Renal pelvis (tissue), 12 donors: ENCODE measurements around the gene ASB5. TPM values are rescaled to one million over a fixed set of nuclear protein-coding genes. Genes with fewer than 3 reads are reported as not detected.
"Not testable (repeated sequence)": the region's sequence is repeated elsewhere in the genome, so short reads cannot be mapped to it uniquely, and the experiment has no call there.

Source experiments
- DNase-seq: peaks from one replicate; pipeline ENCODE4 v3.0.0-alpha.2; 2013
- long read RNA-seq, 16 experiments: transcript quantifications; one replicate each; lab custom pipeline, GENCODE V29; 2026
- polyA plus RNA-seq, 3 donors: library from polyadenylated mRNA; unstranded; fragments of 120-200 nt; gene quantifications; one replicate each; pipeline ENCODE4 v1.2.1, GENCODE V29; 2013; ENCODE audit not compliant: insufficient read length in 3 of 3

ASB5 gene, protein sequence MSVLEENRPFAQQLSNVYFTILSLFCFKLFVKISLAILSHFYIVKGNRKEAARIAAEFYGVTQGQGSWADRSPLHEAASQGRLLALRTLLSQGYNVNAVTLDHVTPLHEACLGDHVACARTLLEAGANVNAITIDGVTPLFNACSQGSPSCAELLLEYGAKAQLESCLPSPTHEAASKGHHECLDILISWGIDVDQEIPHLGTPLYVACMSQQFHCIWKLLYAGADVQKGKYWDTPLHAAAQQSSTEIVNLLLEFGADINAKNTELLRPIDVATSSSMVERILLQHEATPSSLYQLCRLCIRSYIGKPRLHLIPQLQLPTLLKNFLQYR
- under 1 TPM; 0.18 to 0.34 (median 0.26) TPM for polyA plus RNA-seq
- long read RNA-seq, donor 1 = 0 reads
- long read RNA-seq, donor 2 = 0 reads
- long read RNA-seq, donor 3 = 0 reads
- long read RNA-seq, donor 4 = 0 reads
- long read RNA-seq, donor 5 = 0 reads
- long read RNA-seq, donor 6 = 0 reads
- long read RNA-seq, donor 7, partial matches to known transcripts = 0 of 1 reads
- long read RNA-seq, donor 7, other reads (novel, unspliced or antisense) = 0 of 1 reads
- long read RNA-seq, donor 8 = 0 reads
- long read RNA-seq, donor 9 = 0 reads
- long read RNA-seq, donor 10 = 0 reads
- long read RNA-seq, donor 11, partial matches to known transcripts = 0 of 1 reads
- long read RNA-seq, donor 11, other reads (novel, unspliced or antisense) = 0 of 1 reads
- long read RNA-seq, donor 12 = 0 reads
- long read RNA-seq, donor 13 = 0 reads
- long read RNA-seq, donor 14 = 0 reads
- long read RNA-seq, donor 15 = 0 reads
- long read RNA-seq, donor 16 = 0 reads

DNA sequence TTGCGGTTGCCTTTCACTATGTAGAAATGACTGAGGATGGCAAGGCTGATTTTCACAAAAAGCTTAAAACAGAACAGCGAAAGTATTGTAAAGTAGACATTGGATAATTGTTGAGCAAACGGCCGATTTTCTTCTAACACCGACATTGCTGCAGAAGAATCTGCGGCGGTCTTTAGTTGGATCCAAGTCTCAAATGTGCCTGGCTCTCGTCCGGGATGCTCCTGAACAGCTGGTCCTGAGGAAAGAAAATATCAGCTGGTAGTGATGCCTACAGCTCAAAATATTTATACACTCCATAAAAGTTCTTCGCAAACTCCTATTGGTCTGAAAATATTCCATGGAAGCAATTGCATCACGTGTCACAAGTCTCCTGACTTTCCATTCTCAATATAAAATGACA is at the start of gene ASB5:
TSS of gene ASB5 (minus strand) at position 260 of the 400 bp plus-strand sequence. CDS start at position 146, 114 bp downstream.
- DNase-seq = no peak

DNA sequence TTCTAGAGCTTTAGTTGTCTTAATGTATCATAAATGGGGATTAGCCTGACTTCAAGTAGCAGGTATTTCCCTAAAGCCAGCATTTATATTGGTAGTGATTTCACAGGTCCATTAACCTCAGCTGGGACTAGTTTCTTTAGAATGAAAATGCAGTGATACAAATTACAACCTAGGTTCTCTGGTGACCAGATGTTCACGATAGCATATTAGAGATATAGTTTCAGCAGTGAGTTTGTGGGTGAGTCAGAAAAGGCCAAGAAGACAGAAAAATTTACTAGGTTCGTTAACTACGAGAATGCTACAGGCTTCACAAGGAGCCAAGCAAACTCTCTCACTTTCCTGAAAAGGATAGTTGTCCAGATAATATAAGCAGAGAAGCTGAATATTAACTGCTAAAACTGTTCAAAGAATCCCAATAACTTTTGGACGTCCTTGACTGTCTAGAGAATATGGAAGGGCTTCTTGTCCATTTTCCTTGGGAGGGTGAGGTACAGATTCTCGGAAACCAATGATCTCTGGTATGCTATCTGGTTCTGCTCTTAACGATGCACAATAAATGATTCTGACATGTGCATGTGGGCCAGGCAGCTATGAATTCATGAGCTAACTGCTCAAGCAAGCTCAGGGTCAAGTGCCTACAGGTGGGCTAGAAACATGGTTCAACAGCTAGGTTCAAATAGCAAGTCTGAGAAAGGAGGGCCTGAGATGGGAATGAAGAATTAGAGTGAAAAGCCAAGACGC is 44.7 kb upstream of the ASB5 start:
- DNase-seq = no peak

DNA sequence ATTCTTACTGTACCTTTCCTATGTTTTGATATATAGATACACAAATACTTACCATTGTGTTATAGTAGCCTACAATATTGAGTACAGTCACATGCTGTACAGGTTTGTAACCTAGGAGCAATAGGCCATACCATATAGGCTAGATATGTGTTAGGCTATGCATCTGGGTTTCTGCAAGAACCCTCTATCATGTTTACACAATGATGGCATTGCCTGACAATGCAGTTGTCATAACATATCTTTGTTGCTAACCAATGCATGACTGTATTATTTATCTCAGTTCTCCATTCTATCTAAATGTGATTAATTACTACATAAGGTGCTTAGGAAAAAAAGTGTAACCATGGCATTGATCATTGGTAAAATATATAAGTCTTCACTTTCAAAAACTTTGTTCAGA is 40.8 kb upstream of the ASB5 start:
- DNase-seq = no peak

DNA sequence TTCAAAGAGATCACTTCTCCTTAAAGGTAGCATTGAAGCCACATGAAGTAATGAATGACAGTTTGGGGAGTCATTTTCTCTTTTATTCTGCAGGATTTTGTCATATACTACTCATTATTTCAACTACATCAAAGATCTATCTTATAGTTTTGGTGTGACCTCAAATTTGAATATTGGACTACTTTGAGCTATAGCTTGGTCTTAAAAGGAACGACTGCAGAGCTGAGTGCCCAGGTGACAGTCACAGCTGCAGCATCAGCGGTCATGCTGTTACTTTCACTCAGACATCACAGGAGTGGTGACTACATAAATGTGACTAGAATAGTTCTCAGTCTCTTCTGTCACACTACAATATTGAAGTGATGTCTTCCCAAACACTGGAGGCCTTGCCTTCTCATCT is 40.0 kb upstream of the ASB5 start:
- no peak for DNase-seq

DNA sequence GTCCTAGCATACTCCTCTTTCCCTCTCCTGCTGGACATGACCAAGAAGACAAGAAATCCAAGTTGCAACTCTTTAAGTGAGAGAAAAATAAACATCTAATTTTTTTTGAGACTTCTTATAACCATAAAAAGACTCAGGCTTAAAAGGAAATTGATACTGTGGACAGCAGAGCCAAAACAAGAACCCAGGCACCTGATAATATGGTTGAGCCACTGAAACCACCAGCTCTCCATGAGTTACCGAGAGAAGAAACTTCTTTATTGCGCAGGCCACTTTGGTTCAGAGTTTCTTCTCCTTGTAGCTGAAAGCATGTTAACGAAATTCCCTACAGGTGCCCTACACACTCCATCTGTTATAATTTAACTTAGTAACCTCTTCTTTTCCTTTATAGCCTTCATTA is 39.4 kb upstream of the ASB5 start:
- DNase-seq = no peak

DNA sequence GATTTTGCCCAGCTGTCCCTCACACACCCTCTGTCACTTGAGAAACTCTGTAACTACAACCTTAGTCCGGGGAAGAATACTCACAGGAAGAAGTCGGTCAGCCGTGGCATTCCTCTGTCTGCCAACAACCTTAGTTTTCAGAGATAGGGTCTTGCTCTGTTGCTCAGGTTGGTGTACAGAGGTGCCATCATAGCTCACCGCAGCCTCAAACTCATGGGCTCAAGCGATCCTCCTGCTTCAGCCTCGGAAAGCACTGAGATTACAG is 38.6 kb upstream of the ASB5 start:
- DNase-seq = no peak

DNA sequence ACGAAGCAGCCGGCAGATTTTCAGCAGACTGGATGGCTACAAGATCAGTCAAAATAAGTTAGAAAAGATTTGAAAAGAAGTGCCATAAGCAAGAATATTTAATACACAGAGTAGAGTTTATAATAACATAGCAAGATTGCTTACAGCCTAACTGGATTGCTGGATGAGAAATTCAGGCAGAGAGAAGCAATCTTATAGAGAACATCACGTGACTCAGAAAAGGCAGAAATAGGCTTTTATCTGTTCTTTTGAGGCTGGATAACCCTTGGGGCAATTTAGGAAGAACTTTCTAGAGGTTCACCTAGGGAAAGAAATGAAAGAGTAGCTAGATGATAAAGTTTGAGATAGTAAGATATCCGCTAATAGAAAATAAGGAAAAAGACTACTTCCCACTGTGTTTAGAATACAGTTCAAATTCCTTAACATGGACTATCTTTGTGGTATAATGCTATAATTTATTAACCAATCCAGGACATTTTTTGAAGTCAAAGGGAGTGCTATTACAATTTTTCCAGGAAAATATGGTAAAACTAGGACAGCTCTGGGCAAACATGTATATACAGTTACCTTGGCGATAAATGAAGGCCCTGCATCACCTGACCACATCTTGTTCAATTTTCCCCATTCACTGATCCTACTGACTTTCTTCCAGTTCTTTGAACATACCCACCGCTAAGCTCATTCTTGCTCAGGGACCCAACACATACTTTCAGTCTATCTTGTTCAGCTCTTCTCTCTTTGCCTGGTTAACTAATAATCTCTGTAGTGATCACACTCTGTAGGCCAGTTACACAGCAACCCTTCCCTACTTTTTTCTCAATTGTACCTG is 38.0 kb upstream of the ASB5 start:
- DNase-seq = no peak

DNA sequence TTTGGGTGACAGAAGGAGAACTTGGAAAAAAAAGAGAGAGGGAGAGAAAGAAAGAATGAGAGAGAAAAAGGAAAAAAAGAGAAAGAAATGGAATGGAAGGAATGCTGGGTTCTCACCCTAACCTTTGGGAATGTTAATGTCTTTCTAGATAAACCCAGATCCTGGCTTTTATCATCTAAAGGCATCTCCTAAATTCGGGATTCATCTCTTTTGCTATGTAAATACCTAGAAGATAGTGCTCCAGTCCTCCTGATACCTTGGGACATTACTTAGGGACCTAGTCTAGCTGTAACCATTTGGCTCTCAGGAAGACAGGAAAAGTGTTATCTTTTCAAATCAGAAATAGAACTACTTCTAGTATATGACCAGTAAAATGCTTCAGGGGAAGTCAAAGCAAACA is 34.9 kb upstream of the ASB5 start:
- DNase-seq = no peak

DNA sequence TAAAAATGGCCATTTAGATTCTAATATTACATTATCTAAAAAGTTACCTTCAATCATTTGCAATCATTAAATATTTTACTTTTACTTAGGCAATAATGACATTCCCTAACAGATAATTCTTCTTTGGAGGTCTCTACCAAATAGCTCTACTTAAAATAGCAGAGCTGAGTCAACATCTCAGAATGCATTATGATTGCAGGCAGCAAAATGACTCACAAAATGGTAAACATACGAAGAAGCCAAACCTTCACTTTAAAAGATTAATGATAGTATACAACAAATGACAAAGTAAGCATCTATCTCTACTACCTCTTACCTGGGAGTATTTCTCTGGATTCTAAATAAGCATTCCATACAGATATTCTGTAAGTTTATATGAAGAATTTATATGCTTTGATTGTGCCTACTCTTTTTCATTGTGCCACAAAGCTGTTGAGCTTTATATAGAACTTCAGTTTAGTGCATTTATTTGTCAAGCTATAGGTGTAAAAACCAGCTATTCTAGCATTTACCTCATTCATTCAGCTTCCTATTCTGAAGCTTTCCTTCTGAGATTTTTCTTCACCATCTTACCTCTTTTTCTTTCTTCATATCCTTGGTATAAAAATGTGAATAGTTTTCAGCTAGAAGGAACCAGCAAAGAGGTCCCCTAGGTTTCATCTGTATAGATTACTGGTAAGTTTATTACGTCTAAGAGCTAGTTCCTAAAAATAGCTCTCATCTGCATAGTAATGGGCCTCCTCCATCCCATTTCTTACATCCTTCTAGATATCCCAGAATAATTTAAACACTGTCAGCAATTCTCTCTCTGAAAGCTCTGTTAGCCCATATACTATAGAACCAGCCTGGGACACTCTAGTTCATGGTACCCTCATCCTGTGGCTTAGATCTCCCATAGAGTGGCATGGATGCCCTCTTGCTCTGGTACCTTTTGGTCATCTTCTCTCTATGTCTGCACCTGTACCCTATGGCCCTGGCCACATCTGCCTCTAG is 33.6 kb upstream of the ASB5 start:
- DNase-seq = no peak

DNA sequence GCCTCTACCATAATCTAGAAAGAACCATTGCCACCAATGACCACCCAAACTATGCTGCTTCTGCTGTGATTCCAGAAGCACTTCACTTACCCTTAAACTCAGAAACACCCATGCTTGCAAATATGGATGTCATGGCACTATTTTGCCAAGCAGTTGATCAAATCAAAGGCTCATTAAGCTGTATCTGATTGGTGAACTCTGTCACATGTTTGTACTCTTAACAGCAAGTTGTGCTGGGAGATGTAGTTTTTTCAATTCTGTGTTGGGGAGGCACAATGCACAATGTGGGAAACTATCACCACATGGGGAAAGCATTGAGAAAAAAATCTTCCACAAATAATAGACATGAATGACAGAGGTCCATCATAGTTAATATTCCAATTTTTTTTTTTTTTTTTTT is 31.5 kb upstream of the ASB5 start:
- no peak for DNase-seq

DNA sequence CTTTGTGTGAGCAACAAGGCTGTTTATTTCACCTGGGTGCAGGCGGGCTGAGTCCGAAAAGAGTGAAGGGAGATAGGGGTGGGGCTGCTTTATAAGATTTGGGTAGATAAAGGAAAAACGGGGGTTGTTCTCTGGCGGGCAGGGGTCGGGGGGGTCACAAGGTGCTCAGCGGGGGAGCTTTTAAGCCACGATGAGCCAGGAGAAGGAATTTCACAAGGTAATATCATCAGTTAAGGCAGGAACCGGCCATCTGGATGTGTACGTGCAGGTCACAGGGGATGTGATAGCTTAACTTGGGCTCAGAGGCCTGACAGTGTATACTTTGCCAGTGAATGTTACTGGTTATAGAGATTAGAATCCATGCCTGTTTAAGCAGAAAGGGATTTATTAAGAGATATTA is 31.0 kb upstream of the ASB5 start:
- DNase-seq = no peak

DNA sequence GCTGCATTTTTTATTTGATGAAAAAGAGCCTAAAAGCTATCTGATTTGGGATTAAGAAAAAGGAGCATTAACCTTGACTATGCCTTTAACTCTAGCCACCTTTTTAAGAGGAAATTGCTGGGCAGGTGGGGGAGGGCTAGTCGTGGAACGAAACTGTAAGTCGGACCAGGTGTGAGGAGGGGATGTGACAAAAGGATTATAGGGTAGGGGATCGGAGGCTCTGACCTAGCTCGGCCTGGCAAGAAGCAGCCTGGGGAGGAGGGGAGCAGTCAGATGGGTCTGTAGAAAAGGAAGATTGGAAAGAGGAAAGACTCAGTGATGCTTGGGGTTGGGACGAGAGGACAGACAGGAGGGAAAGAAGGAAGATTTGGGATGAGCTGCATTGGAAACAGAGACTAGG is 29.6 kb upstream of the ASB5 start:
- no peak for DNase-seq

DNA sequence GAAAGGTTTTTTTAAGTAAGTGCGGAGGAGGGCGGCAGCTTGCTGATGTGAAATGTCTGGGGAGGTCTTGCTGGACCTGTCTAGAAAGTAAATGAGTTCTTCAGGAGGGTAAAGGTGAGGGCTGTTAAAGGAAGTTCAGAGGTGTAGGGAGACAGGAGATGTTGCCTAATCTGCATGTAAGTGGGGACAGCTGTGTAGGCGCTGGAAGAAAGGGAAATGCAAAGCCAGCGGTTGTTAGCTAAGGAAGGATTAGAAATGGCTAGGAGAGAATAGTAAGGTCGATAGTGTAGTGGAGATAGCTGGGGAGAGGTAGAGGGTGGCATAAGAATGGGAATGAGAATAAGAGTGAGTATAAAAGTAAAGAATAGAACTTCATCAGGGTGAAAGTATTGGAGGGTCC is 26.9 kb upstream of the ASB5 start:
- DNase-seq = not testable (repeated sequence)

DNA sequence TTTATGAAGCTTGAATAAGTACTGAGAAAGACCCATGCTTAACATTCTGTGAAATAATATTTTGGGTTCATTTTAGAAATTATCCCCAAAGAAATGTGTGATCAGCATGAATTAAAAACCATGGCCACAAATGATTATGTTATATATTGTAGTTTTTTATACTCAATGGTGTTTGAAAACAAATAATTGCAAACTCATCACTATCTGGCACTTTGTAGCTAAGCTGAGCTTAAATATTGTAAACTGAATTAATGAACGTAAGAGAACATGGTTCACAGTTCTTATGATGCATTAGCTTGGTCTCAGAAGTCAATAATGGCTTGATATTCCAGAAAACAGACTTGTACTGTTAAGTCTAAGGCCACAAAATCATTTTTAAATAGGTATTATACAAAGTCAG is 24.6 kb upstream of the ASB5 start:
- no peak for DNase-seq

DNA sequence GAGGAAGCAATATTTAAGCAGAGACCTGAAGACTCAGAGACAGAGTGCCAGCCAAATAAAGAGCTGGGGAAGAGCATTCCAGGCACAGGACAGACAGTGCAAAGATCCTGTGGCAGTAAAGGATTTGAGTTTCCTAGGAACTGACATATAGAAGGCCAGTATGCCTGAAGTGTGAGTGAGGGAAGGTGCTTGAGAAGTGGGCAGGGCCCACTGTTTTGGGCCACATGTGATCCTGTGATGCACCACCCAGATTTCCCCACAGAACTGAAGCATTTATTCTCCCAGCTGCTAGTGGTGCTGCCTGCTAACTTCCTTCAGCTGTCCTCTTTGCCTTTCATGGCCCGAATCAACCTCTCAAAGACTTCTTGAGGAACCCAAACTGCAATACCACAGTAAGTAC is 23.9 kb upstream of the ASB5 start:
- no peak for DNase-seq

DNA sequence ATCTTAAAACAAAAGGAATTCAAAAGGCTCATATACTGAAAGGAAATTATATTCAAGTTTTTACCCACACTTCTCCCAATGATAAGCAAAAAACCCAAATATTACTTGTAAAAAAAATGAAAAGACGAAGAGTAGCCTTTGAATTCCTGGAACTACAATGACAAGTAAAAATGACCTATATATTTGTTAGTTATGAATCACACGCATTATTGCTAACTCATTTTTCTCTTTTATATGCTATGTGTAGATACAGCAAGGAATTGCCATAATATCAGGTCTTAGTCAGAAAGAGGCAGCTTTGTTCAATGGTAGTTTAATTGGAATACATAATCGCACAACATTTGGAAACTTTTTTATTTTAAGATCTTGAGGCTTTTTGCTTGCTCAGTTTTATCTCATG is 22.7 kb upstream of the ASB5 start:
- DNase-seq = no peak

DNA sequence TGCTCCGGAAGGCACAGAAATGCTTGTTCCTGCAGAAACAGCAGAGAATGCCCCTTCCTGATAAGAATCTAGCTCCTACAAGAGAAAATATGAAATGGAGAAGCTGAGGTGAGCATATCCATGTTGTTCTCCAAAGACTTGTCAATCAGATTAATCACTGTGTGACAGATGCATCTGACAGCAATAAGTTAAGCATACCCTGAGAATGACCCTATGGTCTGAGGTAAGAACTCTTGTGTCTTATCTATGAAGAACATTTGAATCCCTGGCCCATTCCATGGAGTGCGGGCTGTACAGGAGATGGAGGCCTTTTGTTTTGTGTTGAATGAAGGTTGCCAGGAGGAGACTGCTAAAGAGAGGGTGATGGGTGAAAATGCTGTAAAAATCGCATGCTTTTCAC is 21.5 kb upstream of the ASB5 start:
- no peak for DNase-seq

DNA sequence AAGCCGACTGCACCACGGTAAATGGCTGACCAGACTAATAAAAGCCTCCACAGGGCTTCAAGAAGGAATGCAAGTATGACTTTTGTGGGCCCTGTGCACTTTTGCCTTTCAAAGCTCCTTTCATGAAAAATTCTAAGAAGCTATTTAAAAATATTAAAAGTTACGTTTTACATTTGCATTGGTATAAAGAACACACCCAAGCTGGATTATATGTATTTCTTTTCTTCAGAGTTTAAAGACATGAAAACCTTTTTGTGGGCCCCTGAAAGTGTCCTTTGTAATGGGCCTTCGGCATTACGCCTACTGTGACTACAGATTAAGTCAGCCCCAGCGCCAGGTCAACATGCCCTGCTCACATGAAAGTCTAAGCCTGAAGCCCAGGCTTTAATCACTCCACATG is 20.5 kb upstream of the ASB5 start:
- no peak for DNase-seq

DNA sequence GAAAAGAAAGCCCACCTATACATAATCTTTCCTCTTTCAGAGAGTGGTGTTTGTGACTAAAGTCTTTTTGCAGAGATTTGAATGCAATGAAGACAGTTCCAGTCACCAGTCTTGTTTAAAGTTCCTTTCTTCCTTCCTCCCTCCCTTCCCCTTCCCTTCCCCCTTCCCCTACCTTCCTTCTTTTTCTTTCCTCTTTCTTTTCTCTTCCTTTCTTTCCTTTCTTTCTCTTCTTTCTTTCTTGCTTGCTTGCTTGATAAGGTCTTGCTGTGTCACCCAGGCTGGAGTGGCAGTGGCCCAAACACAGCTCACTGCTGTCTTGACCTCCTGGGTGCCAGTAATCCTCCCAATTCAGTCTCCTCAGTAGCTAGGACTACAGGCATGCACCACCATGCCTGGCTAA is 19.0 kb upstream of the ASB5 start:
- DNase-seq = no peak

DNA sequence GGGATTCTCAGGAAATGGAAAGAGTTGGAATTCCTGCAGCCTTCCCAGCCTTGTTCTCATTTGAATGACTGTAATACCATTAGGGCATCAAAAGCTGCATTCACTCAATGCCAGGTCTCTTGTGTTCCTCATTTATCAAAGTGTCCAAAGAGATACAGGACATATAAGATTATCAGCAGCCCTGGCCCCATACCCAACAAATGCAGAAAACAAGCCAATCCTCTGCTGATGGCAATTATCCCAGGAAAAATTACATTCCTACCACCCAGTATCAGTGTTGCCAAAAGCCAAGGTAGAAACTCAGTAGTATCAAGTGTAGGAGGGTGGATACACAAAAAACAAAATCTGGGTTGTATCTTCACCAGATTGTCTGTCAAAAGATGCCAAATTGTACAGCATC is 18.5 kb upstream of the ASB5 start:
- no peak for DNase-seq

DNA sequence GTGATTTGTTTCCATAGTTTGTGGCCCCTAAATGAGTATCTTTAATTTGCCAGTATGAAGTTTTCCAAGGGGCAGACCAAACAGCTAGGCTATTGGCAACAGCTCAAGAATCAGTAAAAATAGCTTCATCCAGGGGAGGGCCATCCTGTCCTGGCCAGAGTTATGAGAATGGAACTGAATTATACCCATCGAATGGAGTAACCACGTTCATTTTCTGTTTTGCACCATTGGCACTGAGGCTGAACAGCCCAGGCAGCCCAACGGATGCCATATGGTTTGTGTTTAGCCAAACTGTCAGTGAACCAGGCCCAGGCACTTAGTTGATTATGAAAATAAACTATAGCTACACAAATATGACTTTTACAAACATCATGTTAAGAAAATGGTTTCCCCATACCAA is 17.7 kb upstream of the ASB5 start:
- DNase-seq = no peak
